ENCODE measurements around the gene SPACA7.
"Not testable (repeated sequence)": the region's sequence is repeated elsewhere in the genome, so short reads cannot be mapped to it uniquely, and the experiment has no call there.

Gene SPACA7

DNA sequence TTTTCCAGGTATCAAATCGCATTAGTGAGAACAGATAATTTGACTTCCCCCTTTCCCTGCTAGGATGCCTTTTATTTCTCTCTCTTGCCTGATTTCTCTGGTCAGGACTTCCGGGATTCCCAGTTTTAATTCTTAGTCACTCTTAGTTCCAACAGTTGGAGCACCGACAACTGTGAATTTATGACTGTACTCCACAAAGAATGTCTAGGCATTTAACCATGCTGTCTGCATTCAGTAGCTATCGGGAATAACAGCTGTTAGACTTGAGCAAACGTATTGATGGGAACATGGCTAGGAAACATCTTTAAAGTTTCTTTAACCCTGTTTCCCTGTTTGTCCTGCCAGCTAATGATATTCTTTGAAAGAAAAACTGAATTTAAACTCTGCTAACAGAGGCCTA is 14.1 kb upstream of the SPACA7 start:
- peaks cover 12% of the 10 kb centered on the region for H3K9me3 Mint-ChIP-seq
- no peaks in the 10 kb centered on the region for H3K36me3 Mint-ChIP-seq (ENCODE audit: low read depth)
- H3K4me1 Mint-ChIP-seq (ENCODE audit: low read depth): no peaks in the 10 kb centered on the region
- H3K4me3 Mint-ChIP-seq: no peak overlapping the region
- no peak overlapping the region for H3K27ac Mint-ChIP-seq
- no peaks in the 10 kb centered on the region for H3K27me3 Mint-ChIP-seq (ENCODE audit: low read depth)
- no peak for DNase-seq (ENCODE audit: low spot score)

DNA sequence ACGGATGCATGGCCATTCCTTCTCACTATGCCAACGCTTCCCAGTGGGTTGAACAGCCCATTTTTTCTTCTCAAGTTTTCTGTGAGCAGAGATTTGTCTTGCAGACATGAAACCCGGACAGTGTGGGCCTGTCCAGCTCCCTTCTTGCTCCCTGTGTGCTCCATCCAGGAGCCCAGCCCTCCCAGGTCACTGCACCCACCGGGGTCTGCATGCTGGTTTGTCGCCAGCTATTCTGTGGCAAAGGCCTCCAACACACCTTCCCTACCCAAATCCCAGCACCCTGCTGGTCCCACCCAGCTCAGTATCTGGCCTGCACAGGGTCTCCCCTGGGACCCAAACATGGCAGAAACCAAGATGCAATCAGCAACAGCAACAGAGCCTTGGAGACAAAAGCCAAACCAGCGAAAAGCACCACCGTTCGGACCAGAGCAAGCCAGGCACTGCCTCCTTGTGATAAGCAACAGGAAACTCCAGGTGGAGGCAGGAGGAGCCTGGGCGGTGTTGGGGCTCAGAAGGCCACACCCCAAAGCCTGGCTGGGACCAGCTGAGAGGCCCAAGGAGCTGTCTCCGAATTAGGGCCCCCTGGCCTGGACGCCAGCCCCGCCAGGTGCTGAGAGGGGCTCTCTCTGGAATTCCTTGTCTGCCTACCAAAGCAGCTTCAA is 12.2 kb upstream of the SPACA7 start:
- Mint-ChIP-seq H3K4me3 (no peak overlapping the region), H3K4me1 (ENCODE audit: low read depth) (no peaks in the 10 kb centered on the region), H3K9me3 (peaks cover 5% of the 10 kb centered on the region), H3K27me3 (ENCODE audit: low read depth) (no peaks in the 10 kb centered on the region), H3K36me3 (ENCODE audit: low read depth) (no peaks in the 10 kb centered on the region), H3K27ac (no peak overlapping the region)
- DNase-seq (ENCODE audit: low spot score): no peak

DNA sequence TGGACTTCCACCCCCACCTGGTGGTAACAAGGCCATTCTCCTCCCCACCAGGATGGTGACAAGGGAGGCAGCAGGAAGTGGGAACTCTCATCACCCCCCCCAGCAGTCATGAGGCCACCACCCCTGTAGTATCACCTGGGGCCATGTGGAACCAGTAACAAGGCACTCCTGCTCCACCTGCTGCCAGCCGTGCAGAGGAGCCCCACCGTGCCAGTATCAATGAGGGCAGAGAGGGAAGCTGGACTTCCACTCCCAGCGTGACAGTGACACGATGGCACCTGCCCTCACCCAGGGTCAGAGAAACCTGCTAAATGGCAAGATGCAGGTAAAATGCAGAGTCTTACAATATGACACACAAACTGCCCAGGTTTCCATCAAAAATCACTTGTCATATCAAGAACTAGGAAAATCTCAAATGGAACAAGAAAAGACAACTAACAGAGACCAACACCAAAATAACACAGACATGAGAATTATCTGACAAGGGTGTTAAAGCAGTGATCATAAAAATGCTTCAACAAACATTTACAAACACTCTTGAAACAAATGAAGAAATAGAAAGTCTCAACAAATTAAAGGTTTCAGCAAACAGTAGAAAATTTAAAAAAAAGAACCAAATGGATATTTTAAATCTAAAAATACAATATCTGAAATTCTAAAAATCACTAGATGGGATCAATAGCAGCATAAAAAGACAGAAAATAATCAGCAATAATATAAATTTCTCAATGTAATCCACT is 9.1 kb upstream of the SPACA7 start:
- Mint-ChIP-seq H3K4me1 (ENCODE audit: low read depth) (no peaks in the 10 kb centered on the region), H3K27ac (no peak overlapping the region), H3K36me3 (ENCODE audit: low read depth) (no peaks in the 10 kb centered on the region)

DNA sequence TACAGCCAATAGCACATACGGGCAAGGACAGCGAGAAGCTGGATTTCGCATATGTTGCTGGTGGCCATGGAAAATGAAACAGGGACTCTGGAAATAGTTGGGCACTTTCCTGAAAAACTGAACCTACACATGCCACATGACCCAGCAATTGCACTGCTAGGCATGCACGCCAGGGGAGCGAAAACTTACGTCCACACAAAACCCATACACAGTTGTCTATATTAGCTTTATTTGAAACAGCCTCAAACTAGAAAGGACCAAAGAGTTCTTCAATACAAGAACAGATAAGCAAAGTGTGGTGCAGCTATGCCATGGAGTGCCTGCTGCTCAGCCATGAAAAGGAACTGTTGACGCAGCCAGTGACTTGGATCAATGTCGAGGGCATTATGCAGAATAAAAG is 7.3 kb upstream of the SPACA7 start:
- DNase-seq (ENCODE audit: low spot score): no peak
- no peaks in the 10 kb centered on the region for H3K27me3 Mint-ChIP-seq (ENCODE audit: low read depth)
- no peak overlapping the region for H3K4me3 Mint-ChIP-seq
- no peaks in the 10 kb centered on the region for H3K4me1 Mint-ChIP-seq (ENCODE audit: low read depth)
- no peak overlapping the region for H3K27ac Mint-ChIP-seq
- H3K9me3 Mint-ChIP-seq: no peaks in the 10 kb centered on the region
- H3K36me3 Mint-ChIP-seq (ENCODE audit: low read depth): no peaks in the 10 kb centered on the region

More for the DNA sequence above, 9.1 kb upstream of the SPACA7 start:
- no peak for DNase-seq (ENCODE audit: low spot score)
- Mint-ChIP-seq H3K4me3 (no peak overlapping the region), H3K9me3 (no peaks in the 10 kb centered on the region), H3K27me3 (ENCODE audit: low read depth) (no peaks in the 10 kb centered on the region)

DNA sequence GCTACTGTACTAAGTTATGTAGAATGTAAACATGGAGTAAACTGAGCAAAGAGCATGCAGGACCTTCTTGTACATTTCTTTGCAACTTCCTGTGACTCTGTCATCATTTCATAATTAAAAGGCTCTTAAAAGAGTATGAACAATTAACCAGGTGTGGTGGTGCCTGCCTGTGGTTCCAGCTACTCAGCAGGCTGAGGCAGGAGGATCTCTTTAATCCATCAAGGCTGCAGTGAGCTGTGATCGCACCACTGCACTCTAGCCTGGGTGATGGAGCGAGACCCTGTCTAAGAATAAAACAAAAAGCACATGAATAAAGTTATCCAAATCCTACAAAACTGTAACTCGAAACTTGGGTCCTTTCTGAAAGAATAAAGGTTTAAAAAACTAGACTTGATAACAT is 5.8 kb upstream of the SPACA7 start:
- H3K4me3 Mint-ChIP-seq: no peak overlapping the region
- no peak for DNase-seq (ENCODE audit: low spot score)
- H3K27ac Mint-ChIP-seq: no peak overlapping the region
- no peaks in the 10 kb centered on the region for H3K9me3 Mint-ChIP-seq
- no peaks in the 10 kb centered on the region for H3K36me3 Mint-ChIP-seq (ENCODE audit: low read depth)
- no peaks in the 10 kb centered on the region for H3K4me1 Mint-ChIP-seq (ENCODE audit: low read depth)
- no peaks in the 10 kb centered on the region for H3K27me3 Mint-ChIP-seq (ENCODE audit: low read depth)

DNA sequence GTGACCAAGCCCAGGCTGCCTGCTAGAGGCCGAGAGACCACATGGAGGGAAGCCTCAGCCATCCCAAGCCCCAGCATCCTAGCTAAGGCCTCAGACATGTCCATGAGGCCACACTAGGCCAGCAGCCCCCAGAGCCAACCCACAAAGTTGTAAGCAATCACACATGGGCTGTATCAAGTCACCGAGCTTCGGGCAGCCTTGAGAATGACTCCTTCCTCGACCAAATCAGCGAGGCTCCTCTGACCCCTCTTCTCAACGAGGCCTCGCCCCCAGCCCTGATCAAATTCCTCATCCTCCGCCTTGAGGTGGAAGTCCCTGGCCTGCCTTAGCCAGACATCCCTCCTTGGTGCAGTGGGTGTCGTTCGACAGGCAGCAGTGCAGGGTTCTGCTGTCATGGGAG is 1.9 kb upstream of the SPACA7 start:
- no peak overlapping the region for H3K4me3 Mint-ChIP-seq
- H3K9me3 Mint-ChIP-seq: no peaks in the 10 kb centered on the region
- no peak overlapping the region for H3K27ac Mint-ChIP-seq
- no peaks in the 10 kb centered on the region for H3K27me3 Mint-ChIP-seq (ENCODE audit: low read depth)
- no peak for DNase-seq (ENCODE audit: low spot score)
- H3K36me3 Mint-ChIP-seq (ENCODE audit: low read depth): no peaks in the 10 kb centered on the region
- no peaks in the 10 kb centered on the region for H3K4me1 Mint-ChIP-seq (ENCODE audit: low read depth)

DNA sequence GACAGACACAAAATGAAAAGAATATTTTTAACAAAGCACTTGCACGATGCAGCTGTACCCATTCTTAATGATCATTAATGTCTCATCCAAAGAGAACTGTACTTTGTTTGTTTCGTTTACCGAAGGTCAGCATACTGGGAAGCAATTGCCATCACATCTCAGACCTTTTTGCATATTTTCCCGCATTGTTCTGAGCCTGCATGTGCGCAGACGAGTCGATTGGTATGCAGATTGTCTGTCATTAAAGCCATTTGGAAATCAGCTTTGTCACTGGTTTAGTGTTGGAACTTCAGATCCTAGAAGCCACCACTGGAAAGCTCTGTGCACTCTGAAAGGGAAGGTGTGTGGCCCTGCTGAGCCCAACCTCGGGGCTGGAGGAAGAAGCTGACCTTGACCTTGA is 15.6 kb downstream of the SPACA7 start:
- no peaks in the 10 kb centered on the region for H3K9me3 Mint-ChIP-seq
- H3K36me3 Mint-ChIP-seq (ENCODE audit: low read depth): no peaks in the 10 kb centered on the region
- no peak for DNase-seq (ENCODE audit: low spot score)
- no peaks in the 10 kb centered on the region for H3K27me3 Mint-ChIP-seq (ENCODE audit: low read depth)
- H3K27ac Mint-ChIP-seq: no peak overlapping the region
- H3K4me3 Mint-ChIP-seq: no peak overlapping the region
- H3K4me1 Mint-ChIP-seq (ENCODE audit: low read depth): no peaks in the 10 kb centered on the region

DNA sequence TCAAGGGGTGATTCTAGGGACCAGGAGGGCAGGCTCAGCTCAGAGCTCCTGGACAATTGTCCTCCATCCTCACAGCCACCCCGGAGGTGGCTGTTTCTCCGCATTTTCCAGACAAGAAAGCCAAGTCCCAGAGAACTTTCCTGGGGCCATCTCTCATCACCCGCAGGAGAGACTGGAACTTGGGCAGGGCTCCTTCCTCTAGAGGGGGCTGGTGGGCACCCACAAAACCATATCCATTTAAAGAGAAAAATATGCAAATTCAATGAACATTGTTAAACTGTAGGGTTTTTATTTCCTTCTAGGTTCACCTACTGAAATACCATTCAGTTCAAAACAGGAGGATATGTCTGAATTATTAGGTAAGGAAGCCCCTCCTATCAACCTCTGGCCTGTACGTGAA is 16.6 kb downstream of the SPACA7 start:
- Mint-ChIP-seq H3K27me3 (ENCODE audit: low read depth) (no peaks in the 10 kb centered on the region), H3K4me3 (no peak overlapping the region), H3K9me3 (no peaks in the 10 kb centered on the region), H3K36me3 (ENCODE audit: low read depth) (no peaks in the 10 kb centered on the region), H3K4me1 (ENCODE audit: low read depth) (no peaks in the 10 kb centered on the region), H3K27ac (no peak overlapping the region)
- DNase-seq (ENCODE audit: low spot score): no peak

DNA sequence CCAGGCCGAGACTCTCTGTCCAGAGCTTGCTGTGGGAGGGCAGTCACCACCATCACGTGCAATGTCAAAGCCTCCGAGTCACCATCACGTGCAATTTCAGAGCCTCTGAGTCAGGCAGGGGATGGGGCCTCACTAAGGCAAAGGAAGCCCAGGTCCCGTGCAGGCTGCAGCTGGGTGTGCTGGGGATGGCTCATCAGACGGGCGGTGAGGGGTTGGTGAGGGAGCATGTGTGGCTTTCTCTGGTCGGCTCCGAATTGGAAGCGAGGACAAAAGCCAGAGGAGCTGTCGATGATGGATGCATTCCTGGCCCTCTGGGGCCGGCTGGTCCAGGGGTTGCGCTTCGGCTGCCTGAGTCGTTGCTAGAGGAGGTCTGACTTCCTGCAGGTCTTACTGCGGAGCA is 18.9 kb downstream of the SPACA7 start:
- not testable (repeated sequence) for H3K27me3 Mint-ChIP-seq (ENCODE audit: low read depth); H3K9me3 Mint-ChIP-seq; H3K4me1 Mint-ChIP-seq (ENCODE audit: low read depth); H3K36me3 Mint-ChIP-seq (ENCODE audit: low read depth); H3K27ac Mint-ChIP-seq; DNase-seq (ENCODE audit: low spot score); H3K4me3 Mint-ChIP-seq

DNA sequence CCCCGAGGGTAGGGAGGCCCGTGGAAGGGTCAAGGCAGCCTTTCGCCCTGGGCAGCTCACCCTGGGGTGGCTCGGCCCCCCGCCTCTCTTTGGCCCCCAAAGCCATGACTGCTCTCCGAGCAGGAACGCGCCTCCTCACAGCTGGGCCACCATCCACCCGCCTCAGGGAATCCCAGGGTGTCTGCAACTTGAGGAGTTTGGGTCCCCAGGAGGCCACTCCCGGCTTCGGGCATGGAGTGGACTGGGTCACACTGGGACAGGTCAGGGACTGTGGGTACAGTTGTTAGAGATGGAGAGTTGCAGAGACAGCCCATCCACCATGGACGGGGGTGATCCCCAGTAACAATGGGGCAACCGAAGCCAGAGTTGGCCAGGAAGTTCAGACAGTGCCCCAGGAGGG is 19.8 kb downstream of the SPACA7 start:
- not testable (repeated sequence) for H3K36me3 Mint-ChIP-seq (ENCODE audit: low read depth); H3K4me3 Mint-ChIP-seq; H3K9me3 Mint-ChIP-seq; DNase-seq (ENCODE audit: low spot score); H3K4me1 Mint-ChIP-seq (ENCODE audit: low read depth); H3K27ac Mint-ChIP-seq; H3K27me3 Mint-ChIP-seq (ENCODE audit: low read depth)

DNA sequence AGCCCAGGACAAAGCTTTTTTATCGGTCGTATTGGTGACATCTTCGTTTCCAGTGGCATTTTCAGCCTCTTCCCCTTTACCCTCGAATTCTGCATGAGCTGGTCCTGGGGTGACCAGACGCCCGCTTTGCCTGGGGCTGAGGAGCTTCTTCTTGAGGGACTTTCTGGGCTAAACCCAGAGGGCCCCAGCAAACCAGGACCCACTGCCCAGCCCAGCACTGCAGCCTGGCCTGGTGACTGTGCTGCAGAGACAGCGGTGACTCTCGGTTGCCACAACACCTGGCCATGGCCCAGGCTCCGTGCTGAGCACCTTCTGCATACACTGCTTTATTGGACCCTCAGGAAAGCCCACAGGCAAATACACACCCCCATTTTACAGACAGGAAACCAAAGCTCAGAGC is 21.0 kb downstream of the SPACA7 start:
- no peak overlapping the region for H3K27ac Mint-ChIP-seq
- DNase-seq (ENCODE audit: low spot score): no peak
- H3K4me3 Mint-ChIP-seq: no peak overlapping the region
- H3K4me1 Mint-ChIP-seq (ENCODE audit: low read depth): no peaks in the 10 kb centered on the region
- no peaks in the 10 kb centered on the region for H3K9me3 Mint-ChIP-seq
- no peaks in the 10 kb centered on the region for H3K36me3 Mint-ChIP-seq (ENCODE audit: low read depth)
- H3K27me3 Mint-ChIP-seq (ENCODE audit: low read depth): no peaks in the 10 kb centered on the region

DNA sequence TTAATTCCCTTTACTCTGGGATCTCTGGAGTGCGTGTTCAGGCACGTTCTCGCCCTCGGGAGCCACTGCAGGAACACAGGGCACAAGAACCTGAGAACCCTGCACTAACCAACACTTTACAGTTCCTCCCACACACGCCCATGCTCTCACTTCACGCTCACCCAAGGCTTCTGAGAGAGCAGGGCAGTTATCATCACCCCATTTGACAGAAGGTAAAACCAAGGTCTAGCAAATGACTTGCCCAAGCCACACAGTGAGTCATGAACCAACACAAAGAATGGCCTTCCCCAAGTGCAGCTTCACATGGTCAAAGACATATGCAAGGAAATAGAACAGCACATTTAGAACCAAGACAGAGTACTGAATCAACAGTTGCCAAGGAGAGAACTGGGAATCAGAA is 22.2 kb downstream of the SPACA7 start:
- H3K4me1 Mint-ChIP-seq (ENCODE audit: low read depth); DNase-seq (ENCODE audit: low spot score); H3K4me3 Mint-ChIP-seq; H3K27me3 Mint-ChIP-seq (ENCODE audit: low read depth); H3K36me3 Mint-ChIP-seq (ENCODE audit: low read depth); H3K9me3 Mint-ChIP-seq; H3K27ac Mint-ChIP-seq: not testable (repeated sequence)

DNA sequence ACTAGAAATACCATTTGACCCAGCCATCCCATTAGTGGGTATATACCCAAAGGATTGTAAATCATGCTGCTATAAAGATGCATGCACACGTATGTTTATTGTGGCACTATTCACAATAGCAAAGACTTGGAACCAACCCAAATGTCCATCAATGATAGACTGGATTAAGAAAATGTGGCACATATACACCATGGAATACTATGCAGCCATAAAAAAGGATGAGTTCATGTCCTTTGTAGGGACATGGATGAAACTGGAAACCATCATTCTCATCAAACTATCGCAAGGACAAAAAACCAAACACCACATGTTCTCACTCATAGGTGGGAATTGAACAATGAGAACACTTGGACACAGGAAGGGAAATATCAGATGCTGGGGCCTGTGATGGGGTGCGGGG is 33.7 kb downstream of the SPACA7 start:
- not testable (repeated sequence) for H3K4me1 Mint-ChIP-seq (ENCODE audit: low read depth); H3K27ac Mint-ChIP-seq; H3K27me3 Mint-ChIP-seq (ENCODE audit: low read depth); H3K9me3 Mint-ChIP-seq; H3K4me3 Mint-ChIP-seq; H3K36me3 Mint-ChIP-seq (ENCODE audit: low read depth); DNase-seq (ENCODE audit: low spot score)

DNA sequence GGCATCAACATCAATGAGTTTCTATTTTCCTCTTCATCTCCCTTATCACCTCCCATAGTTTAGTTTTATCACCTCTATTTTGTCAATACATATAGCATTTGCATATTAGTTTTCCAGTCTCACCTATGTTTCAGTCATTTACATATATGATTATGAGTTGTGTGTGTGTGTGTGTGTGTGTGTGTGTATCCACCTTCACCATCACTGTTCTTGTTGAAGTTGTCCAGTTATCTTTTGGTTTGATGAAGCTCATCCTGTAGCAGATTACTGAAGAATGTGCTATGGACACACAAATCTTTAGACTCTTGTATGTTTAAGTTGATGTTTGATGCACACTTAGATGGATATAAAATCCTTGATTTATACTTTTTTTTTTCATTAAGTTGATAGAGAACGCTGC is 40.5 kb downstream of the SPACA7 start:
- H3K36me3 Mint-ChIP-seq (ENCODE audit: low read depth): no peaks in the 10 kb centered on the region
- H3K9me3 Mint-ChIP-seq: peaks cover 44% of the 10 kb centered on the region
- DNase-seq (ENCODE audit: low spot score): no peak
- H3K4me3 Mint-ChIP-seq: no peak overlapping the region
- H3K27ac Mint-ChIP-seq: no peak overlapping the region
- no peaks in the 10 kb centered on the region for H3K4me1 Mint-ChIP-seq (ENCODE audit: low read depth)
- no peaks in the 10 kb centered on the region for H3K27me3 Mint-ChIP-seq (ENCODE audit: low read depth)

DNA sequence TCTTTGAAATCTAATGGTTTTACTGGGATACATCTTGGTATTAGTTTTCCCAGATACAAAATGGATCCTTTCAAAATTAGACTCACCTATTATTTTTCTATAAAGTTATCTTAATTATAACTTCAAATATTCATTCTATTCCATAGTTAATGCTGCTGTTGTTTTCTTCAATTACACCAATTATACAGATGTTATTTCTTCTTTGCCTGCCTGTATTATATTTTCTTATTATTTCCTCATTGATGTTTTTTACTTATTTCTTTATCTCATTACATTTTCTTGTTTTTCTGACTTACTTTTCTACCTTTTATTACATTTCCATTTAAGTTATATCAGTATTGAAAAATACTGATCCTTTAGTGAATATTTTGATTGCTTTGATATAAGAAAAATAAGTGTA is 40.9 kb downstream of the SPACA7 start:
- Mint-ChIP-seq H3K27me3 (ENCODE audit: low read depth) (no peaks in the 10 kb centered on the region), H3K27ac (no peak overlapping the region), H3K36me3 (ENCODE audit: low read depth) (no peaks in the 10 kb centered on the region), H3K9me3 (peaks cover 48% of the 10 kb centered on the region), H3K4me1 (ENCODE audit: low read depth) (no peaks in the 10 kb centered on the region), H3K4me3 (no peak overlapping the region)
- no peak for DNase-seq (ENCODE audit: low spot score)
